GM18858 (cell line): ENCODE measurements around the gene MSS51.
A peak's percentile ranks its signal among the peaks of the same experiment; 100 is the strongest.
"Not testable (repeated sequence)": the region's sequence is repeated elsewhere in the genome, so short reads cannot be mapped to it uniquely, and the experiment has no call there.

Source experiments
- ATAC-seq: cut with Tn5 transposase; IDR thresholded peaks from one replicate; pipeline ENCODE4 v1.9.1; 2021; ENCODE audit not compliant: unreplicated experiment

The MSS51 gene

DNA sequence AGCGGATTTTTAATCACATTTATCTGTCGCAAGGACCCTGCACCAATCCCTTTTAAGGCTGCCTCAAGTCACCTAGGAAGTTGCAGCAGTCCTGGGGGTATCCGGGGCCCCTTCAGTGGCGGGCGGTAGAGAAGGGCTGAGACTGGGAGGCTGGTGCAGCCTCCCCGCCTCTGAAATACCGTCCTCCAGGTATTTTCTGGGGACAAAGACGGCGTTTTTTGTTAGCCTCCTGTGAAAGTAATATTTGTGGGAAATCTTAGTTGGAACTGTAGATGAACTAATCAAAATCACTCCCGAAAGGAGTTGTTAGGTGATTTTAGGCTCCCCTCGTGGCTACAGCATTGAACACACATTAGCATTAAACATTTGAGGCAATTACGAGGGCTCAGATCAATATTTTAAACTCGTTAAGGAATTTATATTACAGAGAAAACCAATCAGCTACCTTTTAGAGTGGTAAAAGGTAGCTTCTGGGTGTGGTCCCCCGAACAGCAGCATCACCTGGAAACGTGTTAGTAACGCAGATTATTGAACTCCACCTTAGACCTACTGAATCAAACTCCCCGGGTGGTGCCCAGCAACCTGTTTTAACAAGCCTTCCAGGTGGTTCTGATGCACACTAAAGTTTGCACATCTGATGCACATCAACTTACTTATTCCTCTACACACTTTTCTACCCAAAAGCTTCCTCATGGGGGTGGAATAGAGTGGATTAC lies 19.0 kb downstream of the MSS51 start:
- ATAC-seq = peak; percentile 25

GRCh38 chr10:73413528-73414229 lies 19.7 kb downstream of the MSS51 start, which contains the start of gene ANXA7:
TSS of gene ANXA7 (minus strand) at chr10:73414058. CDS start at chr10:73400856, 13,202 bp downstream.
- peak; percentile 56 for ATAC-seq

DNA sequence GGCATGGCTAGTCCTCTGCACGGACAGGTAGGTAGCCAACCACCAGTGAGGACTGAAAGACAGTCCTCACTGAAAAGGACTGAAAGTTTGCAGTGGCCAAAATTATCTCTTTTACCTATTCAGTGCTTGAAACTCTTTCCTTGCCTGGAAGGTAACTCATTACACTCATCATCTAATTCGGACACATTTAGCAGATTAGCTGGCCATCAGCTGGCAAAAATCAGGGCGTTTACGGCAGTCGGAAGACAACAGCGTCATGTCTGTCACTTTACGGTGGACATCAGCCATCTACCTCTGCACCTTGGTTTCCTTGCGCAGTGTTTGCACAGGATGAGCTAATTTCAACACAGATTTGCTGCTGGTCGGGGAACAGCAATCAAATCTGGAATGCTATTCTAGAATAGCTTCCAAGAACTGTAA lies 20.2 kb downstream of the MSS51 start:
- peak; percentile 14 for ATAC-seq

DNA sequence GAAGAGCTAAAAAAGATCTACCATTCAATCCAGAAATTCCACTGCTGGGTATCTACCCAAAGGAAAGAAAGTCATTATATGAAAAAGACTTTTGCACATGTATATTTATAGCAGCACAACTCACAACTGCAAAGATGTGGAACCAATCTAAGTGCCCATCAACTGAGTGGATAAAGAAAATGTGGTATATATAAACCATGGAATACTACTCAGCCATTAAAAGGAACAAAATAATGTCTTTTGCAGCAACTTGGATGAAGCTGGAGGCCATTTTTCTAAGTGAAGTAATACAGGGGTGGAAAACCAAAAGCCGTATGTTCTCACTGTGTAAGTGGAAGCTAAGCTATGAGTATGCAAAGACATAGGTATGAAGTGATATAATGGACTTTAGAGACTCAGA lies 22.5 kb downstream of the MSS51 start:
- ATAC-seq = no peak

GRCh38 chr10:73408978-73409521 lies 24.3 kb downstream of the MSS51 start:
- ATAC-seq = no peak

DNA sequence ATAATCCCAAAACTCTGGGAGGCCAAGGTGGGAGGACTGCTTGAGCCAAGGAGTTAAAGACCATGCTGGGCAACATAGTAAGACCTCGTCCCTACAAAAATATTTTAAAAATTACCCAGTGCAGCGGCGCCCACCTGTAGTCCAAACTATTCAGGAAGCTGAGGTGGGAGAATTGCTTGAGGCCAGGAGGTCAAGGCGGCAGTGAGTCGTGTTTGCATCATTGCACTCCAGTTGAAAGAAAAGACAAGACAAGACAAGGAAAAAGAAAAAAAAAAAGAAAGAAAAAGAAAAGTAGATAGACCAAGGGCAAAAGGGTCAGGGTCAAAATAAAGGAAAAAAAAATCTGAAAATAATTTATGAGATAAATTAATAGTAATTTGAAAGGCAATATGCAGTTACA lies 25.3 kb downstream of the MSS51 start:
- no peak for ATAC-seq

GRCh38 chr10:73407495-73407894 lies 25.9 kb downstream of the MSS51 start:
- ATAC-seq = no peak

DNA sequence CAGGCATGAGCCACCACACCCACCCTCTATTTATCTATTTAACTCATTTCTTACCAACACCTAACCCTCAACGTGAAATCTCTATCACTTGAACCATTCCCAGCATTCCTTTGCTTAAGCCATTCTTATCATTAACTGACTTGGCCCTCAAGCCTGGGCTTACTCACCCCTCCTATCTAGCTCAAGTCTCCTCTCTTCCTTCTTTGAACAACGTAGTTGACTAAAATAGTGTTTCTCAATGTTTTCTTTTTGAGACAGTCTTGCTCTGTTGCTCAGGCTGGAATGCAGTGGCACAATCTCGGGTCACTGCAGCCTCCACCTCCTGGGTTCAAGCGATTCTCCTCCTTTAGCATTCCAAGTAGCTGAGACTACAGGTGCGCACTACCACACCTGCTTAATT lies 26.5 kb downstream of the MSS51 start:
- ATAC-seq = no peak

DNA sequence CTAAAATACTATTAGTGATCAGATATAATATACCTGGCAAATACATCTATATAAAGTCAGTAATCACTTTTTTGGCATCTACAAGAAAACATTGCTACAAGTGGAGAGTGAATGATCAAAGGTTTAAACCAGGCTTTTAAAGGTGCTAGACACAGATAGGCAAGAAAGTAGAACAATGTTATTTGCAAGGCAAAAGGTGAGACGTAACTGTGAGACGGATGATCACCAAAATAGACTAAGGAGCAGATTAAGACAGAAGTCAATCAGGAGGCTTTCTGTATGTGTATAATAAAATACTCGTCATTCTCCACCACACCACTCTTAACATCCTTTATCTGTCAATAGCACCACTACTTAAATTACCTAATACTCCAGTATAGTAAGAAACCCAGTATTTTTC lies 27.8 kb downstream of the MSS51 start:
- no peak for ATAC-seq

- no peak for ATAC-seq
Observed at GRCh38 chr10:73404690-73405089, 28.7 kb downstream of the MSS51 start.

GRCh38 chr10:73401636-73402035 lies 31.7 kb downstream of the MSS51 start:
- no peak for ATAC-seq

DNA sequence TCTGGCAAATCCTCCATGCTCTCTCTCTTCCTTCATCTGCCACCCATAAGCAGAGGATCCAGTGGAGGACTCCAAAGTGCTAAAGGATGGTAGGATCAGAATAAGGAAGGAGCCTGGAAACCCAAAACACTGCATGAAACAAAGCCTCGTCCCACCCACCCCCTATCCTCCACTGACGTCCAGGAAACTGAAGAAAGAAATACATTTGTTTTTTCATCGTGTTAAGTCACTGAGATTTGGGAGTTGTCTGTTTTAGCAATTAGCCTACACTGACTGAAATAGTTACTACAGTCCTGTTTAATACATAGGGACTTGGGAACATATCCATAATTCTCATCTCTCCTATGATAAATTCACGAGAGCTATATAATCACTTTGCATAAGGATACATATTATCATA lies 34.3 kb downstream of the MSS51 start:
- ATAC-seq = no peak

GRCh38 chr10:73398024-73398423 lies 35.3 kb downstream of the MSS51 start:
- no peak for ATAC-seq

DNA sequence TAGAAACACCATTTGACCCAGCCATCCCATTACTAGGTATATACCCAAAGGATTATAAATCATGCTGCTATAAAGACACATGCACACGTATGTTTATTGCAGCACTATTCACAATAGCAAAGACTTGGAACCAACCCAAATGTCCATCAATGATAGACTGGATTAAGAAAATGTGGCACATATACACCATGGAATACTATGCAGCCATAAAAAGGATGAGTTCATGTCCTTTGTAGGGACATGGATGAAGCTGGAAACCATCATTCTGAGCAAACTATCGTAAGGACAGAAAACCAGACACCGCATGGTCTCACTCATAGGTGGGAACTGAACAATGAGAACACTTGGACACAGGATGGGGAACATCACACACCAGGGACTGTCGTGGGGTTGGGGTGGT lies 39.0 kb downstream of the MSS51 start:
- ATAC-seq = not testable (repeated sequence)

DNA sequence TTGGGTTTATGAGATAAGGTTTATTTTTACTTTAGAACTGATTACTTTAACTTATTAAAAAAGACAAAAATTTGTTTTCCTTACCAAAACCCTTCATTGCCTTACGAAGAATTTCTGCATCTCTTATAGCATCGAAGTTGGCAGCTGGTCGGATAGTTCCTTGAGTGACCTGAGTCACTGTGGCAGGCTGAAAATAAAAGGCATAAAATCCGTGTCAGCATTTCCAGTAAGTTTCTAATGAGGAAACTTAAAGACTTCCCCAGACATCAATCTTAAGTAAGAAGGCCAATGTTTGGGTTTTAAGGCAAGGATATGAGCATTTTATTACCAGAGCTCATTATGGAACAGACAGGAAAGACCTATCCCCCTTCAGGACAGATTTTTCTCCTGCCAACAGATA lies 45.1 kb downstream of the MSS51 start:
- no peak for ATAC-seq

DNA sequence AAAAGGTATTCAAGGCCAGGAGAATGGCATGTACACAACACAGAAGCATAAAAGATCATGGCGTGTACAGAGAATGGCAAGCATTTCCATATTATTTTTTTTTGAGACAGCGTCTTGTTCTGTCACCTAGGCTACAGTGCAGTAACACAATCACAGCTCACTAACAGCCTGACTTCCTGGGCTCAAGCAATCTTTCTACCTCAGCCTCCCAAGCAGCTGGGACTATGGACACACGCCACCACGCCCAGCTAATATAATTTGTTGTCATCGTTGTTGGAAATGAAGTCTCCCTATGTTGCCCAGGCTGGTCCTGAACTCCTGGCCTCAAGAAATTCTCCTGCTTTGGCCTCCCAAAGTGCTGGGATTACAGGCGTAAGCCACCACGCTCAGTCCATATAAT lies 46.8 kb downstream of the MSS51 start:
- no peak for ATAC-seq

- no peak for ATAC-seq
Observed at GRCh38 chr10:73379064-73379748, 54.2 kb downstream of the MSS51 start.

GRCh38 chr10:73376679-73377078 lies 56.7 kb downstream of the MSS51 start:
- no peak for ATAC-seq
